OCI-LY7 (cell line): Measurements from ENCODE around the gene RFT1. TPM values are rescaled to one million over a fixed set of nuclear protein-coding genes. Genes with fewer than 3 reads are reported as not detected.

ENCODE experiments used
- BruUV-seq: library from RNA; stranded (reverse); fragments of 400-500 nt; replicated peaks from 2 replicates; lab custom pipeline; 2021; lab: Mats Ljungman, UMichigan
- CTCF ChIA-PET: fragments of 300-600 bp; sonication (Branson Sonifier 250); formaldehyde crosslinking; loops from one replicate; lab custom pipeline; 2022; ENCODE audit warnings: antibody characterized with exemption; ENCODE audit not compliant: unreplicated experiment; lab: Charles Lee
- POLR2A ChIA-PET: fragments of 300-600 bp; sonication (Branson Sonifier 250); formaldehyde crosslinking; loops from one replicate; lab custom pipeline; 2022; ENCODE audit warnings: antibody characterized with exemption; lab: Charles Lee
- DNase-seq: peaks from one replicate; pipeline ENCODE4 v3.0.0-alpha.2; 2015; ENCODE audit warnings: low spot score
- H2AFZ ChIP-seq: fragments of 200-600 bp; sonication (generic), shearing (Covaris generic); 2 replicates; pipeline ENCODE4 v1.6.1; 2014; ENCODE audit warnings: mild to moderate bottlenecking, antibody characterized with exemption, low read length, moderate library complexity
- H3K27ac ChIP-seq: fragments of 200-600 bp; sonication (generic); 2 replicates; pipeline ENCODE4 v1.5.1; 2014; ENCODE audit warnings: mixed run types, low read depth, mild to moderate bottlenecking, moderate library complexity, low read length, inconsistent platforms; ENCODE audit not compliant: poor library complexity, severe bottlenecking
- H3K36me3 ChIP-seq: fragments of 200-600 bp; sonication (generic); 2 replicates; pipeline ENCODE4 v1.6.1; 2014; ENCODE audit warnings: mild to moderate bottlenecking, antibody characterized with exemption, low read length, moderate library complexity, mixed read lengths; ENCODE audit not compliant: insufficient read depth
- H3K4me1 ChIP-seq: fragments of 200-600 bp; sonication (generic); 2 replicates; pipeline ENCODE4 v1.5.1; 2014; ENCODE audit warnings: mild to moderate bottlenecking, low read length; ENCODE audit not compliant: insufficient read depth, poor library complexity, severe bottlenecking
- H3K4me2 ChIP-seq: fragments of 200-600 bp; sonication (generic); 2 replicates; pipeline ENCODE4 v1.6.1; 2014; ENCODE audit warnings: mild to moderate bottlenecking, low read length
- H3K4me3 ChIP-seq: fragments of 200-600 bp; sonication (generic); 2 replicates; pipeline ENCODE4 v1.5.1; 2014; ENCODE audit warnings: mild to moderate bottlenecking, low read depth, low read length; ENCODE audit not compliant: poor library complexity, severe bottlenecking
- H3K79me2 ChIP-seq: fragments of 200-600 bp; sonication (generic); 2 replicates; pipeline ENCODE4 v1.6.1; 2016; ENCODE audit warnings: low read depth, mild to moderate bottlenecking, low read length, moderate library complexity, mixed read lengths; ENCODE audit not compliant: insufficient read depth
- H3K9me2 ChIP-seq: fragments of 200-600 bp; sonication (generic); 2 replicates; pipeline ENCODE4 v1.6.1; 2016; ENCODE audit warnings: mild to moderate bottlenecking, low read length, mixed read lengths; ENCODE audit not compliant: insufficient read depth
- H3K9me3 ChIP-seq: fragments of 200-600 bp; sonication (generic); 2 replicates; pipeline ENCODE4 v1.6.1; 2014; ENCODE audit warnings: mild to moderate bottlenecking, mixed run types, low read length, mixed read lengths
- H4K20me1 ChIP-seq: fragments of 200-600 bp; sonication (generic); 2 replicates; pipeline ENCODE4 v1.6.1; 2014; ENCODE audit warnings: mild to moderate bottlenecking, antibody characterized with exemption, low read length, moderate library complexity, mixed read lengths; ENCODE audit not compliant: insufficient read depth
- EZH2phosphoT487 ChIP-seq: fragments of 200-600 bp; sonication (generic); IDR thresholded peaks from 2 replicates; pipeline ENCODE4 v1.6.1; 2018; ENCODE audit warnings: low read depth, borderline replicate concordance, mild to moderate bottlenecking, mixed run types, antibody characterized with exemption, low read length, moderate library complexity, mixed read lengths
- intact Hi-C: fragments of 100-400 bp; cut with micrococcal nuclease; formaldehyde crosslinking; loops from one replicate; pipeline ENCODE4 v1.10.0; 2022; ENCODE audit not compliant: unreplicated experiment
- total RNA-seq, 2 experiments: library from RNA; depleted of rRNA in 1 of 2; stranded (reverse); fragments of >200 nt in 1 of 2; shearing (Covaris generic) in 1 of 2; gene quantifications; 2 replicates each; pipeline ENCODE4 v1.2.3, GENCODE V29; 2014 to 2022
- TF ChIP-seq, protein P1 (sequence below): fragments of 200-600 bp; sonication (generic); conservative IDR thresholded peaks from 2 replicates; pipeline ENCODE4 v1.5.1; 2014; ENCODE audit warnings: mild to moderate bottlenecking, antibody characterized with exemption, low read length, moderate library complexity, mixed read lengths

Gene RFT1
- total RNA-seq, 2 experiments from 2014 or later: 9.9 to 34.7 TPM

DNA sequence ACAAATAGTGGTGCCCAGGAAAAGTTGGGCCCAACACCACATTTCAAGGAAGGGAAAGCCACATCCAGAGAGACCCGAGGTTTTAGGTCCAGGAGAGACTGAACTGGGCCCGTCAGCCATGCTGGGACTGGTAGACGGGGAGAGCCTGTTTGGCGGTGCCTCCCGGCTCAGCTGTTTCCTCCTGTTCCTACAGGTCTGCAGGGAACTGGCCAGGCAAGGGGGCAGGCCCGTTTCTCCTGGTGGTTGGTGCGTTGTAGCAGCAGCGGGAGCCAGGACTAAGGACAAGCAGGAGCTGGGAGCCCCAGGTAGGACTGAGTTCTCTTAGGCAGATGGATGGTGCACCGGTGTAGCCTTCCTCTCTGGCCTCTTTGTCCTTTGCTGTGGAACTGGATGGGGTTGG lies 34.7 kb upstream of the RFT1 start:
- Histone ChIP-seq H3K36me3 (peaks cover 55% of the 10 kb centered on the region; the same call in 1 of the 2 replicates), H3K4me3 (peak overlapping the region; percentile 36), H4K20me1 (peaks cover 14% of the 10 kb centered on the region; the same call in 1 of the 2 replicates), H3K4me2 (peak overlapping the region; percentile 91), H3K27ac (peak overlapping the region; percentile 94), H3K4me1 (peaks cover 79% of the 10 kb centered on the region), H3K79me2 (peaks cover 85% of the 10 kb centered on the region), H2AFZ (no peak overlapping the region), H3K9me2 (no peaks in the 10 kb centered on the region), H3K9me3 (no peaks in the 10 kb centered on the region)
- TF ChIP-seq EZH2phosphoT487: no peak
- TF ChIP-seq, protein P1, sequence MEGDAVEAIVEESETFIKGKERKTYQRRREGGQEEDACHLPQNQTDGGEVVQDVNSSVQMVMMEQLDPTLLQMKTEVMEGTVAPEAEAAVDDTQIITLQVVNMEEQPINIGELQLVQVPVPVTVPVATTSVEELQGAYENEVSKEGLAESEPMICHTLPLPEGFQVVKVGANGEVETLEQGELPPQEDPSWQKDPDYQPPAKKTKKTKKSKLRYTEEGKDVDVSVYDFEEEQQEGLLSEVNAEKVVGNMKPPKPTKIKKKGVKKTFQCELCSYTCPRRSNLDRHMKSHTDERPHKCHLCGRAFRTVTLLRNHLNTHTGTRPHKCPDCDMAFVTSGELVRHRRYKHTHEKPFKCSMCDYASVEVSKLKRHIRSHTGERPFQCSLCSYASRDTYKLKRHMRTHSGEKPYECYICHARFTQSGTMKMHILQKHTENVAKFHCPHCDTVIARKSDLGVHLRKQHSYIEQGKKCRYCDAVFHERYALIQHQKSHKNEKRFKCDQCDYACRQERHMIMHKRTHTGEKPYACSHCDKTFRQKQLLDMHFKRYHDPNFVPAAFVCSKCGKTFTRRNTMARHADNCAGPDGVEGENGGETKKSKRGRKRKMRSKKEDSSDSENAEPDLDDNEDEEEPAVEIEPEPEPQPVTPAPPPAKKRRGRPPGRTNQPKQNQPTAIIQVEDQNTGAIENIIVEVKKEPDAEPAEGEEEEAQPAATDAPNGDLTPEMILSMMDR: no peak
- ChIA-PET POLR2A (interaction anchor here (0.7 to 3.4 kb wide), 4 partner anchors 11 to 31 kb away, joined by 3 to 10 read pairs (median 3); no protein-coding TSS in a partner anchor), CTCF (interaction anchor here (0.6 to 1.4 kb wide), 4 partner anchors 11 to 31 kb away, joined by 3 to 5 read pairs (median 4); no protein-coding TSS in a partner anchor)
- no peak for DNase-seq
- BruUV-seq: no TSS peak
- intact Hi-C loops: no loop called here

DNA sequence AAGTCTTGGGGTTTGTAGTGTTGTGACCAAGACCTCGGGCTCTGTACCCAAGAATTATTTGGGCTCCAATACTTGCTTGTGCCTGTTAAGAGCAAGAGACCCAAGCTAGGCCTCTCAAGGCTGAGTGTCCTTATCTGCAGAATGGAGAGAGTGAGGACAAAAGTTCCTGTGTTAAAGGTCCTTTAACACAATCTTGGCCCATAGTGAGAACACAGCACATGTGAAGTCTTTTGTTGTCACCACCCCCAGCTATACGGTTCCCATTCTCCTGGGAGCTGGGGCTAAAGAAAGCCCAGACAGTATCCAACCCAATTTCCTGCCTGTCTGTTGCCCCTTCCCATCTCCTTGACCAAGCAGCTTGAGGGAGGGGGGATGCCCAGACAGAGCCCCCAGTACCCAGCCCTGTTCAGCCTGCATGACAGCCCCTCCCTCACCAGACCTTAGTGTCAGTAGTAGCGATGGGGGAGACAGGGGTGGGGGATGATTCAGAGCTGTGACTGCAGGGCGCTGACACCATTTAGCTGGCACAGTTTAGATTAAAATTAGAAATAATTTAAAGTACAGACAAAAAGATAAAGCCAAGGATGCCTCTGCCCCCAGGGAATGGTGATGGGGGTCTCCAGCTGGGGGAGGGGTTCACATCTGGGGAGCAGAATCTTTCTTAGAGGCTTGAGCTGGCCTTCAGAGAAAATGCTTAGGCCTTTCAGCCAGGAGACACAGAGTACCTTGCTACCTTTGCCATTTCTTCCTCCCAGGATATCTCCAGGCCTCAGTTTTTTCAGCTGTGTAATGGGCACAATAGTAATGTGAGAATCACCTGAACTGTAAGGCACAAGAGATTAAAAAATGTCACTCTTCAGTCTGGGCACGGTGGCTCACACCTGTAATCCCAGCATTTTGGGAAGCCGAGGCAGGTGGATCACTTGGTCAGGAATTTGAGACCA lies 33.5 kb upstream of the RFT1 start:
- Histone ChIP-seq H3K36me3 (peaks cover 50% of the 10 kb centered on the region; the same call in 1 of the 2 replicates), H2AFZ (no peak overlapping the region), H3K4me2 (peak overlapping the region; percentile 91), H3K79me2 (peaks cover 73% of the 10 kb centered on the region), H4K20me1 (peaks cover 14% of the 10 kb centered on the region; the same call in 1 of the 2 replicates), H3K4me3 (peak overlapping the region; percentile 96), H3K9me3 (no peaks in the 10 kb centered on the region), H3K9me2 (no peaks in the 10 kb centered on the region), H3K27ac (peak overlapping the region; percentile 94), H3K4me1 (peaks cover 79% of the 10 kb centered on the region)
- TF ChIP-seq, protein P1: no peak
- no peak for TF ChIP-seq EZH2phosphoT487
- intact Hi-C loops: no loop called here
- ChIA-PET POLR2A (interaction anchor here (3.4 kb wide), 1 partner anchor 32 kb away, joined by 10 read pairs; no protein-coding TSS in a partner anchor), CTCF (interaction anchor here (0.6 to 1.4 kb wide), 3 partner anchors 26 to 33 kb away, joined by 3 to 4 read pairs (median 3); no protein-coding TSS in a partner anchor)
- BruUV-seq: TSS peak; percentile 49
- peak; percentile 36 for DNase-seq
